GM18507 (cell line): ENCODE measurements around the gene TMEM178B.
"Not testable (repeated sequence)": the region's sequence is repeated elsewhere in the genome, so short reads cannot be mapped to it uniquely, and the experiment has no call there.

ENCODE experiments used
- DNase-seq: peaks from one replicate; pipeline ENCODE4 v3.0.0; 2011; ENCODE audit warnings: low read depth; ENCODE audit not compliant: insufficient read length; ENCODE audit errors: extremely low spot score
- FAIRE-seq: peaks from 2 replicates; lab custom pipeline; 2011; peaks lifted over from hg19 to GRCh38; lab: Jason Lieb, UNC

The TMEM178B gene

DNA sequence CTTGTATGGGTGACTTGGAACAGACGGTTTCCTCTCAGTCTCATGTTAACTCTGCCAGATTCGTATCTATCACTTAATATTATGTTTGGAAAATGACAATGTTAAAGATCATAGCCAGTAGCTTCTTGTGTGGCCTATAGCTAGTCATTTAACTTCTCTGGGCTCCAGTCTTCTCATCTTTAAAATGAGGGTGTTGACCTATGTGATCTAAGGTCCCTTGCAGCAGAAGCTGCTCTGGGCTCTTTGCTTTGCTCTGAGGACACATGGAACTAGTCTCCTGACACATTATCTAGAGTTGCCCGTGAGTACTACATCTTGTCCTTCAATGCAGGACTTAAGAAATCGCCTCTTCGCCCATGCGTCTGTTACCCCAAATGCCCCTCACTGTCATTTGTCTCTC lies 93.1 kb downstream of the TMEM178B start:
- FAIRE-seq (no peak), DNase-seq (no peak)

DNA sequence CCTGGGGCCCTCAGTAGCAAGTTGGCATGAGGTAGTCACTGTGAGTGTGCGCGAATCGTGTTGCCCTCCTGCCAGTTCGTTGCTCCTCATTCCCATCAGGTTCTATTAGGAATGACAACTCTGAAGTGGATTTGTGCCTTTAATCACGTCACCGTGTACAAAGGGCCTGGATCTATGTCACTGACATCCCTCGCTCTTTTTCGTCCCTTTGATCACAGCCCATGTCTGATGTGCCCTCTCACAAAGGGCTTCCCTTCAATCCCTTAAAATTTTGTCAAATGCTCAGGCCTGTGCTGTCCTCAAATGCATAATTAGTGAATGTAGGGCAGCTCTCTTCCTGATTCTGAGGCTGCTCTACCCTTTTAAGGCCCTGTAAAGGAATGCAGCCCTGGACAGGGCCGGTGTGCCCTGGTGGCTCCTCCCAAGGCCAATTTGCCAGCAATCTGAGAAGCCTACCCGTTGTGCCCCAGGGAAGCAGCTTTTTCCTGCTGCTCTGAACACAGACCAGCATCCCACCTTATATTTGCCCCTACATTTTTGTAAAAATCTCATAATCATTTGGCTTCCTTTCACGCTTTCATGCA lies 93.6 kb downstream of the TMEM178B start:
- DNase-seq (no peak), FAIRE-seq (no peak)

DNA sequence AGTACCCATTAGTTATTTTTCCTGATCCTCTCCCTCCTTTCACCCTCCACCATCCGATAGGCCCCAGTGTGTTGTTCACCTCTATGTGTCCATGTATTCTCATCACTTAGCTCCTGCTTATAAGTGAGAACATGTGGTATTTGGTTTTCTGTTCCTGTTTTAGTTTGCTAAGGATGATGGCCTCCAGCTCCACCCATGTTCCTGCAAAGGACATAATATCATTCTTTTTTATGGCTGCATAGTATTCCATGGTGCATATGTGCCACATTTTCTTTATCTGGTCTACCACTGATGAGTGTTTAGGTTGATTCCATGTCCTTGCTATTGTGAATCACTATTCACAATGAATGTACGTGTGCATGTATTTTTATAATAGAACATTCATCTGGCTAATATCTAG lies 95.3 kb downstream of the TMEM178B start:
- DNase-seq, FAIRE-seq: not testable (repeated sequence)

DNA sequence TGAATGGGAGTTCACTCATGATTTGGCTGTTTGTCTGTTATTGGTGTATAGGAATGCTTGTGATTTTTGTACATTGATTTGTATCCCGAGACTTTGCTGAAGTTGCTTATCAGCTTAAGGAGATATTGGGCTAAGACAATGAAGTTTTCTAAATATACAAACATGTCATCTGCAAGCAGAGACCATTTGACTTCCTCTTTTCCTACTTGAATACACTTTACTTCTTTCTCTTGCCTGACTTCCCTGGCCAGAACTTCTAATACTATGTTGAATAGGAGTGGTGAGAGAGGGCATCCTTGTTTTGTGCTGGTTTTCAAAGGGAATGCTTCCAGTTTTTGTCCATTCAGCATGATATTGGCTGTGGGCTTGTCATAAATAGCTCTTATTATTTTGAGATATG lies 101.9 kb downstream of the TMEM178B start:
- FAIRE-seq, DNase-seq: not testable (repeated sequence)

DNA sequence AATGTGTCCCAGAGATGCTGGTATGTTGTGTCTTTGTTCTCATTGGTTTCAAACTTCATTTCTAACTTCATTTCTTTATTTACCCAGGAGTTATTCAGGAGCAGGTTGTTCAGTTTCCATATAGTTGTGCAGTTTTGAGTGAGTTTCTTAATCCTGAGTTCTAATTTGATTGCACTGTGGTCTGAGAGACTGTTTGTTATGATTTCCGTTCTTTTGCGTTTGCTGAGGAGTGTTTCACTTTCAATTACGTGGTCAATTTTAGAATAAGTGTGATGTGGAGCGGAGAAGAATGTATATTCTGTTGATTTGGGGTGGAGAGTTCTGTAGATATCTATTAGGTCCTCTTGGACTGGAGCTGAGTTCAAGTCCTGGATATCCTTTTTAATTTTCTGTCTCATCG lies 103.3 kb downstream of the TMEM178B start:
- peak; percentile 31 for FAIRE-seq
- DNase-seq, result not testable (repeated sequence)

DNA sequence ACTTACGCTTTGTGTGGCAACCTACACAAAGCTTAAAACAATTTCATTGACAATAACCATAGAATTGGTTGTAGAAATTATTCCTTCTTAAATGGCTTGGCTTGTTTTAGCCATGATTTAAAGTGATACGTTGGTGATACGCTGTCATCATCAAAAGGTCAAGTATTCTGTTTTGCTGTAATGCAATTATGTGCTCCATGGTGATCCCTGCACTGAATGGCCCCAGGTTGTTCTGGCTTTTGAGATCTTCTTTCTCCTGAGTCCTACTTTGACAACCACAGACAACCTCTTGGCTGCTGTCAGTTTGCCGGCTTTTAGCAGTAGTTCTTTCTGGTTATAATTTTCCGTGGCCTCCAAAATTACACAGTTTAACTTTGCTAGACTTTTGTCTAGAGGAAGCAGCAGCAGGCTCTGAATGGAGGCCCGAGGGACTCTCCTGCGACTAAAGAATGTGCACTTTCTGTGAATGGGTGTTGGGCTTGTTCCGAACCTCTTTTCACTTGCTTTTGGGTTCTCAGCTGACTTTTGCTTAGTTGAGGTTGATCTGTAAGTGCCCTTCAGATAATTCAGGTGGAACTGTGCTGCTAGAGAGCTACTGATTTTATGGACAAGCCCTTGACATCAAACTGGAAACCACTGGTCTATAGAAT lies 104.7 kb downstream of the TMEM178B start:
- DNase-seq (no peak), FAIRE-seq (no peak)

DNA sequence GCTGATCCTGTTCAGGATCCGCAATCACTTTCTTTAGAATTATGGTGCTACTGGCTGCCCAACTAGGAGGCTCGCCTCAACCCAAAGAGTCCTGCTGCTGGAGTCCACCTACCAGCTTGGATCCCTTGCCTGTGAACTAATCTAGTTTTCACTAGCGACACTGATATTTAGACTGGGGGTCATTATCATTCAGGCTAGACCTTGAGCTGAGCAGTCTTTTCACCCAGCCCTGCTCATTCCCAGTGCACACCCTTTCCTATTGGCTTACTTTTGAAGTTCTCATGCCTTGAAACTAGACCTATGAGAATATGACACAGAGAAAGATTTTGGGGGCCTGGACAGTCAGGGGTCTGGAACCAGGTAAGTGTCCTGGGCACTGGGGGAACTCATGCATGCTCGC lies 107.9 kb downstream of the TMEM178B start:
- DNase-seq, result no peak
- no peak for FAIRE-seq

DNA sequence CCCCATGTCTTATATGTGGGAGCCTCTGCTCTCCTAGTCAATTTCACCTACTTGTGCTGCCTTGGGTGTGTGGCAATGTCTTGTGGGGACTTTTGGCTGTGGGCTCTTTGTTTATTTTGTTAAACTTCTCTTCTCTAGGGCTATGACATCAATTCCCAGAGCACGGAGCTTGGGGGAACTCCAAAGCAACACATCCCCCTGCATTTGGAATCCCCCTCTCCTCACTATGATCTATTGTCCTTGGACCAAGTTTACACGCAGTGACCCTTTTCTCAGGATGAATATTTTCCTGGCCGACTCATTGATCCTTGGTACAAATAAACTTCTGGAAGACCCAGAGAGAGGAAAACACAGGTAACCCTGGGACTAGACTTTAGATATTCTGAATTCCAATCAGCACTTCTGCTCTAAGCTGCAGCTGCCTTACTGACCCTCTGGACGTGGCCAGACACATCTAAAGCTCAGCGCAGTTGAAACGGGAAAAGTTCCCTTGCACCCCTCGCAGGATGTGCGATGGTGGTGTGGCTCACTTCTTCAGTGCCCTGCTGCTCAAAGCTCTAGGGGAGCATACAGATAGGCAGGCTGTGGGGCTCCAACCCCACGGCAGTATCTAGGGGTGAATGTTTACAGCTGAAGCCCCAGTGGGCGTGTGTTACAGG lies 110.8 kb downstream of the TMEM178B start:
- FAIRE-seq (no peak), DNase-seq (no peak)

DNA sequence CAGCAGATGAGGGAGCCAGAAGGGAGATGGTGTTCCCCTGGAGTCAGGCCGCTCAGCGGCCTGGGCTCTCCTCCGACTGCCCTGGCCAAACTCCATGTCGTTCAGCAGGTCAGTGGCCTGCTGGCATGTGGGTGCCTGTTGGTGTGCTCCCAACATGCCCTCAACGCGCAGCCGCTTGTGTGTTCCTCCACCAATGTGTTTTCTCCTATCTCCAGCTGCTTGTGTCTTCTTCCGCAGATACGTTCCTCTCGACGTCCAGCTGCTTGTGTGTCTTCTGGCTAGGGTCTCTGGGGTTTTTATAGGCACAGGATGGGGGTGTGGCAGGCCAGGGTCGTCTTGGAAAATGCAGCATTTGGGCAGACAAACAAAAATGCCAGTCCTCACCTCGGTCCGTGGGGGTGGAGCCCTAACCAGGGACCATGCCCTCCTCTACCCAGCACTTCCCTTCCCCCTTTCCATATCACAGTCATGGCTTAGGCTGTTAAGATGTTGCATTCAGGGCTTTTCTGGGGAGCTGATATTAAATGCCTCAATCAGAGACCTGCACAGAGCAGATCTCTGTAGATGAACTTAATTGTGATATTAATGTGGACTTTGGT lies 111.6 kb downstream of the TMEM178B start:
- no peak for DNase-seq
- FAIRE-seq, result no peak

DNA sequence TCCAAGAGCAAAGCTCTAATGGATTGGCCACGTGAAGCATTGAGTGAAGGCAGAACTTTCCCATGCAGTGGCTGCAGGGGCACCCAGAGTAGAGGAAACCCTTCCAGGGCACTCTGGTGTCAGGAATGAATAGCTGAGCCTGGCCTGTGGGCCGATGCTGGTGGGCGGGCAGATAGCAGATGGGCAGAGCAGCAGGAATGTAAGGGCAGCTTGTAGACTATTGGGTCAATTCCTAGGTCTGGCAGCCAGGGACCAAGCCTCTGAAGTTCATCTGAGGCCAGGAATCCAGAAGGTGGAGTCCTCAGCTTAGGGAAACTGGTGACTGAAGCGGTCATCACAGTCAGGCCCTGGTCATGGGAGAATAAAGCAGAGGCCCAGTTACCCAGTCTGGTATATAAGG lies 115.4 kb downstream of the TMEM178B start:
- DNase-seq, result no peak
- no peak for FAIRE-seq

DNA sequence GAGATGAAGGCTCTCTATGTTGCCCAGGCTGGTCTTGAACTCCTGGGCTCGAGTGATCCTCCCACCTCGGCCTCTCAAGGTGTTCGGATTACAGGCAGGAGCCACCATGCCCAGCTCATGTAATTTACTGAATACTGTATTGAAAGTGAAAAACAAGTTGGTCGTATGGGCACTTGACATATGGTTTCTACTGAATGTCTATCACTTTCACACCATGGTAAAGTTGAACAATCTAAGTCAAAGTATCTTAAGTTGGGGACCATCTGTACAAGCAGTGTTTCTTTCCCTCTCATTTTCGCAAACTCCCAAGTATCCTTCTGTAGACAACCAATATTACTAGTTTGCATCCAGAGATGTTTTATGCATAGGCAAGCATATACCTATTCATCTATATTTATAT lies 116.6 kb downstream of the TMEM178B start:
- no peak for FAIRE-seq
- no peak for DNase-seq

DNA sequence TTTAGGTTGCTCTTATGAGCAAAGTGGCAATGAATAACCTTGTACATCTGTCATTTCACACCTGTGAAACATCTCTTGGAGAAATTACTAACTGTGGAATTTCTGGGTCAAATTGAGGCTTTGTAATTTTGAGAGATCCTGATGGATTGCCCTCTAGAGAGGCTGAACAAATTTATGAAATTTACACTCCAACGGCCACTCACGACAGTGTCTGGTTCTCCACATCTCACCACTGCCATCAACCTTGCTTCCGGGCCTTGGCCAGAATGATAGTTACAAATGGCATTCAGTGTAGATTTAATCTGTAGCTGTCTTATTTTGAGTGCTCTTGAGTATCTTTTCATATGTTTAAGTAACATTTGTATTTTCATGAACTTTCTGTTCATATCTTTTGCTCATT lies 117.4 kb downstream of the TMEM178B start:
- DNase-seq, result no peak
- FAIRE-seq, result no peak

DNA sequence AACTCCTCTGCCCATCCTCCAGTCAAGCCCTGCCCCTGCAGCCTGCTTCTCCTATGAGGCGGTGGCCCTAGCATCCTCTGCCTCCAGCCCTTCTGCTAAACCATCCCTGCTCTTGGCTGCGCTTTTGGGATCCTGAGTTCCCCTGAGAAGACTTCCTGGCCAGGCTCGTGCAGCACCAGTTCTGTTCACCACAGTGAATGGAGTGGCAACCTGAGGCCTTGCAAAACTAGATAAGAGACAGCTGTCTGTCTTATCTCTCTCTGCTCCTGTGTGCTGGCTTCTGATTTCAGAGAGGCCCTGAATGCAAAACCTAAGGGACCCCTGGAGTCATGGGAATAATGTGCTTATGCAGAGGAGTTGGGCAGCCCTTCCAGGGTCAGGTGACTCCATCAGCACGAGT lies 119.2 kb downstream of the TMEM178B start:
- no peak for DNase-seq
- no peak for FAIRE-seq

DNA sequence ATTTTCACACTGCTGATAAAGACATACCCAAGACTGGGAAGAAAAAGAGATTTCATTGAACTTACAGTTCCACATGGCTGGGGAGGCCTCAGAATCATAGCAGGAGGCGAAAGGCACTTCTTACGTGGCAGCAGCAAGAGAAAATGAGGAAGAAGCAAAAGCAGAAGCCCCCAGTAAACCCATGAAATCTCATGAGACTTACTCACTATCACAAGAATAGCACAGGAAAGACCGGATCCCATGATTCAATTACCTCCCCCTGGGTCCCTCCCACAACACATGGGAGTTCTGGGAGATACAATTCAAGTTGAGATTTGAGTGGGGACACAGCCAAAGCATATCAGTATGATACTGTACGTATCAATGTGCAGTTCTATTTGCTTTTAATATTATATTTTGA lies 121.9 kb downstream of the TMEM178B start:
- not testable (repeated sequence) for FAIRE-seq, DNase-seq

DNA sequence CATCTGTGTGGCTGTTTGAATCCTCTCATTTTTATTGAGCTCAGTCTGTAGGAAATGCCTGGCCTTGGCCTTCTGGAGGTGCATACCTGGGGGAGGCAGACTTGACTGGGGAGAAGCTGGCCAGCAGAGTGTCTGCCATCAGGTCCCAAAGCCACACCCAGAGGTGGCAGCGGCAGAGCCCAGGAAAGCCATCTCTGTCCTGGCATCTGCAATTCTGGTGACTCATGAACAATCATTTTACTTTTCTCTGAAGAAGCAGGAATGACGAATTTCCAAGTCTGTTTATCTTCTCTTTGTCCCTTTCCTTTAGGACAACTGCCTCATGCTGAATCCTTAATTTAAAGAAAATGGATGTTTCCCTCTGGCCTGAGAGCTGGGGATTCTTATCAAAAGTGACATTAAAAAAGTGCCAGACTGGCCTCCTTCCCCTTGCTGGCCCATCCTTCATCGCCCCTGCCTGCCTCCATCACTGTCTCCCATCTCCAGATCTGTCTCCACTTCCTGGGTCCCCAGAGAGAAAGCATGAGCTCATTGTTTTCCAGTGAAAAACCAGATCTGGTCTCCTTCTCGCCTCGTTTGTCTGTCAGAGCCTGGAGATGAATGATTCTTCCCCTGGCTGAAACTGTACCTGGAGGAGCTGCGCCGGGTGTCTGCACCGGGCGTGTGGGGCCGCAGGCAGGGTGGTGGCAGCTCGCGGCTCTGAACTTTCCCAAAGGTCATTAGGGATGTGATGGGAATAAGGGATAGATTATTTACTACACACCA lies 124.5 kb downstream of the TMEM178B start:
- DNase-seq (no peak), FAIRE-seq (no peak)

DNA sequence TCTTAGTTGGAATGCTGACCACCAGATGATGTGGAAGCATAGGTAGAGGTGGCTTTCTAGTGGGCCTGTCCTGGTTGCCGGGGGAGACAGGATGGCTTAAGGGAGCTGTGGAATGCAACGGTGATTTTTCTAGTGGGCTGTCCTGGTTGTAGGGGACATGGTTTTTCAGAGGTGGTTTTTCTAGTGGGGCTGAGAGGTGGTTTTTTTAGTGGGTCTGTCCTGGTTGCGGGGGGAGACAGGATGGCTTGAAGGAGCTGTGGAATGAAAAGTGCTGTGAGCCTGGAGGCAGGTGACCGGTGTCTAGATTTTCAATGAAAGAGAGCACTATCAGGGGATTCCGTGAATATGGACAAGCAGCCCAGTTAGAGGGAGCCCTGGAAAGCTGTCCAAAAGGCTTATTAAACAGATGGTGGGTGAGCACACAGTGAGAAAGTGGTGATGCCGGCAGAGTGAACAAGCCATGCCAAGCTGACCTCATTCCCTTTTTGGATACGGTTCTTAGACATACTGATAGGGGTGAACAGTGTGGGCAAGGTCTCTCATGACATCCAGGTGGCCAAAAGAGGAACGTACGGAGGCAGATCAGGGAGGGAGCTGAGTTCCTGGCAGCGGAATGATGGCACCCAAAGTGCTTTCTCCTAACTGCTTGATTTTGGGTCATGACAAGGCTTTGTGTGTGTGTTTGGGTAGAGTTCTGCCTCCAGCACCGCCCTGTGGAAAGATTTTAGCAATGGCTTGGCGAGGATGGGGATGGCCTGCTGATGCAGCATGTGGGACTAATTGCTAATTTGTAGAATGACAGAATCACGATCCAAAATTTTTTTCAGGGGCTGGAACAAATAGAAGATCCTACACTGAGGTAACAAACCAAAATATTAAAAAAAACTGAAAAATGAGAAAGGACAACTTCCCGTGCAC lies 126.6 kb downstream of the TMEM178B start:
- DNase-seq, result no peak
- FAIRE-seq, result no peak

DNA sequence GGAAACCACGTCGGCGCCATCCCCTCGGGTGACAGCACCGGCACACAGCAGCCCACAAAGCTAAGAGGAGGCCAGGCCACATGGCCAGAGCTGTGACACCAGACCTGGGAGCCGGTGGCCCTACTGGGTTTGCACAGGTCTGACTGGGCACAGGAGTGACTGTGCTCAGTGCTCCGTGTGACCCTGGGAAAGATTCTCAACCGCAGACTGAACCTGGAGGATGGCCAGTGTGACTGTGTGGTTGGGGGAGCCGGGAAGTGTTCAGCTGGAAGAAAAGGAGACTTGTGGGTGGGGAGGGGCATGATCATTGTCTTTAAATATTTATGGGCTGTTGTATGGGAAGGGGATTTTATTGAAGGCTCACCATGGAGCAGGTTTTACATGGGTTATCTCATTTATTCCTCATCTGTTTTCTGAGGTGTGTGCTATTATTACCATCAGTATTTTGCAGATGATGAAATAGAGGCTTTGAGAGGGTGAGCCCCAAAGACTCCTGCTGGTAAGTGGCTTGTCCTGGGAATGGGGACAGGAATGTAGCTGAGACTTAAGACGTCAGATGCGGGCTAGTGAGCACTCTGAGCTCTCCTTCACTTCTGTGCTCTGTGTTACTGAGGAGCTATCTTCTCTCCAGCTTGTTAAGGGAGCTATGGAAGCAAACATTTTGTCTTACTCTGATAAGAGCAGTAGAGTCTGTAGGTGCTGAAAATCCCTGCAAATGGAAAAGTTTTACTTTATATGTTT lies 127.5 kb downstream of the TMEM178B start:
- DNase-seq (no peak), FAIRE-seq (no peak)

DNA sequence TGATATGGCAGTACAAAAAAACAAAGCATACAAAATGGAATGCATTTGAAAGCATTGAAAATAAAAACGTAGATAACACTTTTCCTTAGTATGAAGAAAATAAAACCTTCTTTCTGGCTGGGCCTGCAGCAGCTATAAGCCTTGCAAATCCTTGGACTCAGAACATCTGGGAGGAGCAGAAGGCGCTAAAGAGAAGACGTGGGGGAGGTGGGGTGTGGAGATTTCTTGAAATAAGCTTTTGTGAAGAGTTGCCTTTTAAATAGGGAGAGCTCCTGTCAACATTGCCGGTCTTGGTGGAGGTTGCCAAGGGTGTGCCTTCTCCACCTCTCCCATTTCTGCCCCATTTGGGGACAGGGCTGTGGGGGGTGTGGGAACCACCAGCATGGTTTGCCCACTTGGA lies 128.7 kb downstream of the TMEM178B start:
- no peak for DNase-seq
- no peak for FAIRE-seq
